Measurements from ENCODE around the gene ADAMTSL2. TPM values are rescaled to one million over a fixed set of nuclear protein-coding genes. Genes with fewer than 3 reads are reported as not detected.

Gene ADAMTSL2
- total and polyA plus RNA-seq, 5 experiments from 2014 or later = 0.03 to 0.66 (median 0.29) TPM; not detected in 1

GRCh38 chr9:133506653-133507038 is 27.9 kb upstream of the ADAMTSL2 start:
- peaks cover 0 to 3% (median 0%) of the 10 kb centered on the region in 5 donors for H3K27me3 Mint-ChIP-seq
- peak overlapping the region in 4 of 10 donors; percentile 46 to 97 (median 94) for H3K27ac Mint-ChIP-seq
- H3K4me1 Mint-ChIP-seq = peaks cover 9 to 33% (median 25%) of the 10 kb centered on the region in 4 donors
- no peak overlapping the region for H3K4me3 Mint-ChIP-seq
- peak in 1 of 10 donors; percentile 45 for DNase-seq
- POLR2A ChIA-PET = no interaction called here
- no peak for ATAC-seq
- peaks cover 0 to 12% (median 6%) of the 10 kb centered on the region in 9 donors for H3K9me3 Mint-ChIP-seq
- H3K36me3 Mint-ChIP-seq = peaks cover 0 to 9% (median 0%) of the 10 kb centered on the region in 3 donors

DNA sequence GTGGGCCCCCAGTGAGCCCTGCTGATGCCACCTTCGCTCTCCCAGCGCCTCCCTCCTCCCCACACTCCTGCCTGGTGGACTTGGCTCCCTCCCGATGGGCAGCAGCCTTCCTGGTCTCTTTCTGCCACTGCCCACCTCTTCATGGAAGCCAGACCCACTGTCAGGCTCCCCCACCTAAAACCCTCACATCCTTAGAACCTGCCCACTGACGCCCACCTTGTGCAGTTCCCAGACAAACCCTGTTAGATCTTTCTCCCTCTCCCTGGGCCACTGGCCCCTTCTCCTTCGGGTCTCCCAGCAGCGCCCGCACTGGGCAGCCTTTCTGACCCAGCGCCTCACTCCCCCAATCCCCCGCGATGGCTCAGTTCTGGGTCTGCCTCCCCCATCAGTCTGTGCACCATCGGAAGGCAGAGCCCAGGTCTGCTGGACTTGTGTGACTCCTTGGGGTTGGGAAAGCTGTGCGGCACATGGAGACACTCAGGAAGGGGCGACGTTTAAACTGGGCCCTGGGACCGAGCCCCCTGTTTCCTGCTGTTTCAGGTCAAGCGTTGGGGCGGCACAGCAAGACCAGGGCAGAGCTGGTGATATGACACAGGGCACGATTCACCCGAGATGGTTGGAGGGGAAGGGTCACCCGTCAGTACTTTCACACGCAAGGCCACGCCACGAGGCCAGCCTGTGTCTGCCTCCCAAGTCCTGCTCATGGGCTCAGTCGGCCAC is 27.1 kb upstream of the ADAMTSL2 start:
- Mint-ChIP-seq H3K36me3 (peaks cover 0 to 2% (median 0%) of the 10 kb centered on the region in 3 donors), H3K27me3 (peaks cover 0 to 3% (median 0%) of the 10 kb centered on the region in 5 donors), H3K27ac (peak overlapping the region; percentile 91 to 99 (median 97)), H3K4me1 (peaks cover 9 to 33% (median 25%) of the 10 kb centered on the region in 4 donors), H3K9me3 (peaks cover 0 to 4% (median 3%) of the 10 kb centered on the region in 9 donors), H3K4me3 (peak overlapping the region in 3 of 10 donors; percentile 7 to 18 (median 8))
- POLR2A ChIA-PET = interaction anchor here (2.8 kb wide), 1 partner anchor 194 kb away, joined by 13 read pairs; no protein-coding TSS in a partner anchor
- ATAC-seq (no peak), DNase-seq (peak in 1 of 10 donors; percentile 62)

GRCh38 chr9:133508046-133508445 is 26.5 kb upstream of the ADAMTSL2 start:
- ATAC-seq (no peak), DNase-seq (no peak)
- Mint-ChIP-seq H3K4me3 (peak overlapping the region in 1 of 10 donors; percentile 78), H3K9me3 (no peaks in the 10 kb centered on the region), H3K27ac (peak overlapping the region; percentile 91 to 99 (median 97)), H3K27me3 (peaks cover 0 to 3% (median 0%) of the 10 kb centered on the region in 5 donors), H3K36me3 (no peaks in the 10 kb centered on the region), H3K4me1 (peaks cover 9 to 33% (median 25%) of the 10 kb centered on the region in 4 donors)
- POLR2A ChIA-PET = interaction anchor here (2.2 to 2.8 kb wide), 2 partner anchors 194 to 563 kb away, joined by 8 to 13 read pairs; partner anchors contain the start of gene TSC1

DNA sequence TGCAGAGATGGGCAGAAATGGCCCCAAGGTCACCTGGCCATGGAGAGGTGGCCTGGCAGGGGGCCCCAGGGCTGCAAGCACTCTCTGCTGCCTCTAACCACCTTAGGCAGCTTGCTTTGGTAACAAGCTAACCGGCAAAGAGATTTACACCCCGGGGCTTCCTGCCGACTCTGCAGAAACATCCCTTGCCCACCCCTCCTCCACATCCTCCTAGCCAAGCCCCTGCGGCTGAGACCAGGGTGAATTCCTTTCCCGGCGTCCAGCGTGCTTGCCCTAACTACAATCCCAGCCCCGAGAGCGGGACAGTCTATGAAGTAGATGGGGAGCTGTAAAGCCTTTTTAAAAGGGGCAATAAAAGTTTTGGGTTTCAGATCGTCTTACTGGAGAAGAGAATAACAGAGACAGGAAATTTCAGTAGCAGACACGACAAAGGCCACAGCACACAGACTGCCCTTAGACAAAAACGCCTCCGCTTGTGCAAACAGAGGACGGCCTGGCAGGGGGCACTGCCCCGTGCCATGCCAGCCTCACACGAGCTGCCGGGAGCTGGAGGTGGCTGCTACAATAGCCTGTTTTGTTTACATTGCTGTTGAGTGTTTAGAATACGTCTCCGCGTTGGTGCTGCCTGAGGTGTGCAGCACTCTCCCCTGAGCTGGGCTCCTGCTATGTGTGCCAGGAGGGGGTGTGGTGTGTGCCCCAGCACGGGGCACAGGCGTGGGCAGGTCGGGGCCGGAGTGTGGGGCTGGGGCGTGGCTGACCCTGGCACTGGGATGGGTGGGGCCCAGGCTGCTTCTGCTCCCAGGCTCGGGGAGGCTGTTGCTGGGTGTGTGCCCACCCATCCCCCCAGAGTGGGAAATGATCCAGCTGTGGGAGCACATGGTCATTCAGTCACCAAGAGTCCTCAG is 25.1 kb upstream of the ADAMTSL2 start:
- no peaks in the 10 kb centered on the region for H3K27me3 Mint-ChIP-seq
- peak overlapping the region; percentile 91 to 99 (median 97) for H3K27ac Mint-ChIP-seq
- POLR2A ChIA-PET = interaction anchor here (0.7 to 2.8 kb wide), 22 partner anchors 10 to 565 kb away, joined by 3 to 14 read pairs (median 5); partner anchors contain the start of genes ADAMTSL2, CACFD1, GTF3C5 and SLC2A6

DNA sequence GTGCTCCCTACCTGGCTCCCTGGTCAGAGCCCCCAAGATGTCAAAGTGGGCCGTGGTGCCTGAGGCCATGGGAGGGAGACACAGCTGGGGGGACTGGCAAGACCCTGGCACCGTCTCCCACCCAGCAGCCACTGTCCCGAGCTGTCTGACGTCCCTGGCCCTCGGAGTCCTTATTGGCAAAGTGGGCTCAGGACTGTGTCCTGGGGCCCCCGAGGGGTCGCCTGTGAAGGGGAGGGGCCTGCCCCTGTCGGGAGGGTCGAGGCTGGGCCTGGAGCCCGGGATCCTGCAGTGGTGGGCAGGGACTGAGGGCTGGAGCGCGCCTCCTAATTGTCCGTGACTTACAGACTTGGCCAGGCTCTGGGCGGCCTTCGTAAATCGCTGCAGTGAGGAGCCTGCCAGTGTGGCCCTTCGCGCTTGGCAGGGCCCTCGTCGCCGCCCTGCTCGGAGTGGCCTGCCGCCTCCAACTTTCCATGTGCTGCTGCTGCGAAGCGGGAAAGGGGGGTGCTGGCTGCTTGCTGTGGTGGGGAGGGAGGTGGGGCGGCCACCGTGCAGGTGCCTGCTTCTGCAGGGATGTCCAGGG is 23.5 kb upstream of the ADAMTSL2 start:
- H3K9me3 Mint-ChIP-seq = no peaks in the 10 kb centered on the region
- peak overlapping the region in 3 of 10 donors; percentile 17 to 47 (median 26) for H3K4me3 Mint-ChIP-seq
- DNase-seq (no peak), ATAC-seq (no peak)
- POLR2A ChIA-PET = no interaction called here
- peak overlapping the region in 7 of 10 donors; percentile 58 to 99 (median 97) for H3K27ac Mint-ChIP-seq
- H3K36me3 Mint-ChIP-seq = no peaks in the 10 kb centered on the region
- peaks cover 9 to 33% (median 25%) of the 10 kb centered on the region in 4 donors for H3K4me1 Mint-ChIP-seq
- no peaks in the 10 kb centered on the region for H3K27me3 Mint-ChIP-seq

More for the DNA sequence above, 25.1 kb upstream of the ADAMTSL2 start:
- Mint-ChIP-seq H3K4me1 (peaks cover 9 to 33% (median 25%) of the 10 kb centered on the region in 4 donors), H3K4me3 (peak overlapping the region; percentile 78 to 92 (median 85)), H3K9me3 (no peaks in the 10 kb centered on the region), H3K36me3 (no peaks in the 10 kb centered on the region)
- ATAC-seq (peak; percentile 84 to 86), DNase-seq (peak in 6 of 10 donors; percentile 19 to 67 (median 54))

GRCh38 chr9:133511607-133512006 is 22.9 kb upstream of the ADAMTSL2 start:
- POLR2A ChIA-PET = no interaction called here
- ATAC-seq (no peak), DNase-seq (no peak)
- Mint-ChIP-seq H3K36me3 (no peaks in the 10 kb centered on the region), H3K27me3 (no peaks in the 10 kb centered on the region), H3K4me1 (peaks cover 9 to 33% (median 25%) of the 10 kb centered on the region in 4 donors), H3K9me3 (no peaks in the 10 kb centered on the region), H3K4me3 (no peak overlapping the region), H3K27ac (no peak overlapping the region)

GRCh38 chr9:133512253-133513213 is 22.0 kb upstream of the ADAMTSL2 start:
- DNase-seq = no peak
- no peak for ATAC-seq
- Mint-ChIP-seq H3K36me3 (no peaks in the 10 kb centered on the region), H3K4me1 (peaks cover 9 to 30% (median 24%) of the 10 kb centered on the region in 4 donors), H3K27me3 (no peaks in the 10 kb centered on the region), H3K4me3 (no peak overlapping the region), H3K27ac (no peak overlapping the region), H3K9me3 (no peaks in the 10 kb centered on the region)
- POLR2A ChIA-PET = no interaction called here

DNA sequence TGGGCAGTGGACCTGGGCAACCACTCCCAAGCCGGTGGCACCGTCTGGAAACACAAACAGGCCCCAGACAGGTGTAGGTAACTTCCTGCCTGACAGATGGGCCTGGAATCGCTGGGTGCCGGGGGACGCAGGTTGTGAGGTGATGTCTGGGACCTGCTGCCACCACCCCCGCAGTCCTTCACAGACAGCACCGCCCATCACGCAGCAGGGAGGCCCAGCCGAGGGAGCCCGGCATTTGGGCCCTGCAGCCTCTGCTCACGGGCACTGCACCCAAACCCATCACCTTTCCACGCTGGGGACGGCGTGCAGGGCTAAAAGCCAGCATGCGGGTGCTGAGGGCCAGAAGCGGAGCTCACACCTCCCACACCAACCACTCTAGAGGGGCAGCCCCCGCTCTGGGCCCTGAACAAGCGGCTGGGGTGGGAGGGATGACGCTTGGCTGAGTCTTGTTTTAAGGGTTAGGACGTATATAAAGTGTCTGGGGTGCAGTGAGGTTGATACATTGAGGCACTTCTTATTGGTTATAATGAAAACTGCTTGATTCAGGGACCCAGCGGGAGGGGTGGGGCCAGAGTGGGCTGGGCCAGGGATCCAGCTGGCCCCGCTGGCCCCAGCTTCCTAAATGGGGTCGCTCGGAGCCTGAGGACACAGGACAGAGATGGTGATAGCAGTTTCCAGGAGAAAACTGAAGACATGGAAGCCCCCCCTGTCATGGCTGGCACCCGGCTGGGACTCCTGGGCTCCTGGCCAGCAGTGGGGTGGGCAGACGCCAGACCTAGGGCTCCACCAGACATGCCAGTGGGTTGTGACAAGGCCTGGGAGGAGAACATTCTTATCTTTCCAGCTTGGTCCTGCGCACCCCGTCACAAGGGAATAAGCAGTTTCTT is 21.0 kb upstream of the ADAMTSL2 start:
- POLR2A ChIA-PET = no interaction called here
- no peaks in the 10 kb centered on the region for H3K36me3 Mint-ChIP-seq
- no peak overlapping the region for H3K27ac Mint-ChIP-seq

DNA sequence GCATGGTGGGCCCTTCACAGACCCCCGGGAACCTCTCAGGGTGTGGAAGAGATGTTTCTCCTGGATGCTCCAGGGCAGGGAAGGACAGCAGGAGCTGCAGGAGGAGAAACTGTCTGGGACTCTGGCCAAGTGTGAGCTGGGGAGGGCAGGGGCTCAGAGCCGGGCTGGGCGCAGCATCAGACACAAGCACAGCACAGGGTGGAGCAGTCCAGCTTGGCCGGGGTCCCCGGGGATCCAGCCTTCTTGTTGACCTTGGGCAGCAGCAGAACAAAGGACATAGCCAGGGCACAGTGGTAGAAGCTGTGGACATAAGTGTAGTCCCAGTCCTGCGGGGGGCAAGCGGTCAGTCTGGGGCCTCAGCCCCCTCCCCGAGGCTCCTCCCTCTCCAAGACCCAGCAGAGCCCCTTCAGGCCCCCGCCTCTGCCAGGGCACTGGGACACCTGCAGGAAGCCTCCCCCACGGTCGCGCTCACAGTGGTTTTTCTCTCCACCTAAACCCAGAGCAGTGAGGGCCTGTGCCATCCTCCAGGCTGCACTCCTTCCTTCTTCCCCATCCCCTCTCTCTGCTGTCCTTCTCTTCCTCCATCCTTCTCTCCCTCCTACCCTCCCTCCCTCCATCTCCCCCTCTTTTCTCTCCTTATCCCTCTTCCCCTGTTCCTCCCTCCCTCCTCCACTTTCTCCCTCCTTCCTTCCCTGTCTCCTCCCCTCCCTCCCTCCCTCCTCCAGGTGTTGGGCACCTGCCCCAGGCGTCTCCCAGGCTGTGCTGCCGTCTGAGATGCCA is 19.9 kb upstream of the ADAMTSL2 start:
- Mint-ChIP-seq H3K9me3 (no peaks in the 10 kb centered on the region), H3K36me3 (no peaks in the 10 kb centered on the region), H3K27me3 (no peaks in the 10 kb centered on the region), H3K27ac (no peak overlapping the region), H3K4me3 (no peak overlapping the region), H3K4me1 (peaks cover 4 to 12% (median 7%) of the 10 kb centered on the region in 4 donors)
- POLR2A ChIA-PET = no interaction called here
- DNase-seq = no peak
- no peak for ATAC-seq

More for the DNA sequence above, 21.0 kb upstream of the ADAMTSL2 start:
- DNase-seq (no peak), ATAC-seq (no peak)
- H3K27me3 Mint-ChIP-seq = no peaks in the 10 kb centered on the region
- no peaks in the 10 kb centered on the region for H3K9me3 Mint-ChIP-seq
- H3K4me3 Mint-ChIP-seq = no peak overlapping the region
- peaks cover 9 to 20% (median 18%) of the 10 kb centered on the region in 4 donors for H3K4me1 Mint-ChIP-seq

- POLR2A ChIA-PET = no interaction called here
- no peaks in the 10 kb centered on the region for H3K27me3 Mint-ChIP-seq
- H3K36me3 Mint-ChIP-seq = no peaks in the 10 kb centered on the region
- no peaks in the 10 kb centered on the region for H3K9me3 Mint-ChIP-seq
- DNase-seq = no peak
- ATAC-seq = no peak
- no peak overlapping the region for H3K4me3 Mint-ChIP-seq
- peaks cover 2 to 7% (median 3%) of the 10 kb centered on the region in 4 donors for H3K4me1 Mint-ChIP-seq
- no peak overlapping the region for H3K27ac Mint-ChIP-seq
Measured at GRCh38 chr9:133515240-133515610, 19.3 kb upstream of the ADAMTSL2 start.
